Activated T-cell treated with anti-CD3 and anti-CD28 coated beads for 24 hours (primary cell): Measurements from ENCODE around the gene SF3B2.
"Not testable (repeated sequence)": the region's sequence is repeated elsewhere in the genome, so short reads cannot be mapped to it uniquely, and the experiment has no call there.

ENCODE experiments used
- DNase-seq: peaks from one replicate; pipeline ENCODE4 v3.0.0-alpha.2; 2020; ENCODE audit warnings: low read depth

SF3B2 gene

DNA sequence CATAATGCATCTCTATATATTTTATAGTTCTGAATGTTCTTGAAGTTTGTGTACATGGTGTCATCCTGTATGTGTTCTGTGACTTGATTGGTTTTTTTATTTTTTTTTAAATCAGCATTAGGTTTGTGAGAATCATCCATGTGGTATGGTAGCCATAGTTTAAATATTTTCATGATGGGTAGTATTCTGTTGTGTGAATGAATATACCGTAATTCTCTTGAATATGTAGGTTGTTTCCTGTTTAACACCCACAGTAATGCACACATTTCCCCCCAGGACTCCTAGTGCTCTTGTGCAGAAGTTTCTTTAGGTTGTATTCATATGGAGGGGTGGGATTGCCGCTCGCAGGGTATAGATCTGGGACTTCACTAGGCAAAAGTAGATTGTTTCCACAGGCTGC, 19.9 kb downstream of the SF3B2 start:
- no peak for DNase-seq

DNA sequence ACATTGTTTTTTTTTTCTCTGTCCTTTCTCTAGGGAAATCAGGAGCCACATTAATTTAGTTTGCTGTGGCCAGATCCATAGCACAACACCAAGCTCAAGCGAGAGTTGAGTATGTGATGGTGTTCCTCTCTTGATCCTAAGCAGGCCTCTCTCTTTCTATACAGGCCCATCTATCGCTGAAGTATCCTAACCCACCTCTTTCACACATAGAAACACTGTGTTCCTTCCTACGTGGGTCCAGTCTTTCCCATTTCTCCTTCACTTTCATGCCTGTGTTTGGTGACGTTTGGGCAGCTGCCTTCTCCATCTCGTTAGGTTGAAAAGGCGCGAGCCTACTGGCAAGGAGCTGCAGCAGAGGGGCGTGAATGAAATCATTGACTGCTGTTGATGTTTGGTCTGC, 20.4 kb downstream of the SF3B2 start:
- DNase-seq: no peak

DNA sequence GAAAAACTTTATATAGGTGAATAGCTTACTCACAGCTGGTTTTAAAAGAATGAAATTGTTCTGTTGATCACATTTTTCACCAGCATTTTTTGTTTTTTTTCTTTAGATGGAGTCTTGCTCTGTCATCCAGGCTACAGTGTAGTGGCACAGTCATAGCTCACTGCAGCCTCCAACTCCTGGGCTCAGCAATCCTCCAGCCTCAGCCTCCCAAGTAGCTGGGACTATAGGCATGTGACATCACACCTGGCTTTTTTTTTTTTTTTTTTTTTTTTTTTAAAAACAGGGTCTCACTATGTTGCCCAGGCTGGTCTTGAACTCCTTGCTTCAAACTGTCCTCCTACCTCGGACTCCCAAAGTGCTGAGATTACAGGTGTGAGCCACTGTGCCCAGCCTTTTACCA, 21.5 kb downstream of the SF3B2 start:
- DNase-seq: no peak

DNA sequence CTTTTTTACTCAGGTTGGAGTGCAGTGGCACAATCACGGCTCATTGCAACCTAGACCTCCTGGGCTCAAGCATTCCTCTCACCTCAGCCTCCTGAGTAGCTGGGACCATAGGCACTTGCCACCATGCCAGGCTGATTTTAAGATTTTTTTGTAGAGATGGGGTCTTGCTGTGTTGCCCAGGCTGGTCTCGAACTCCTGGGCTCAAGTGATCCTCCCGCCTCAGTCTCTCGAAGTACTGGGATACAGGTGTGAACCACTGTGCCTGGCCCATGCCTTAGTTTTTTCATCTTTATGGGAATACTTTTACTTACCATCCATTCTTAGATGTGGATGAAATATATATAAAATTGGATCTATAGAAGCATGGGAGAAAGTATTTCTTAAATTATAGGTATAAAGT, 23.1 kb downstream of the SF3B2 start:
- DNase-seq: no peak

DNA sequence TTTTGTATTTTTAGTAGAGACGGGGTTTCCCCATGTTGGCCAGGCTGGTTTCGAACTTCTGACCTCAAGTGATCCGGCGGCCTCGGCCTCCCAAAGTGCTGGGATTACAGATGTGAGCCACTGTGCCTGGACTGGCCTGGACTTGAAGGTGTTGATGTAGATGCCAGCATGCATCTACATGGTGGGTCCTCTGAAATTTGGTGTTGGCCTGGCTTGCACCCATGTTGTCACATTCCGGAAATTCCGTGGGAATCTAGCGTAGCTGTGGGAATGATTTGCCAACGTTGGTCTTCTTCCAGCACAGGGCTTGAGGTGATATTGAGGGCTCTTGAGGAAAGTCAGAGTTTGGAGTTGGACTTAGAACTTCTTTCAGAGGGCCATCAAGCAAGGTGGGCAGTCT, 24.4 kb downstream of the SF3B2 start:
- no peak for DNase-seq

DNA sequence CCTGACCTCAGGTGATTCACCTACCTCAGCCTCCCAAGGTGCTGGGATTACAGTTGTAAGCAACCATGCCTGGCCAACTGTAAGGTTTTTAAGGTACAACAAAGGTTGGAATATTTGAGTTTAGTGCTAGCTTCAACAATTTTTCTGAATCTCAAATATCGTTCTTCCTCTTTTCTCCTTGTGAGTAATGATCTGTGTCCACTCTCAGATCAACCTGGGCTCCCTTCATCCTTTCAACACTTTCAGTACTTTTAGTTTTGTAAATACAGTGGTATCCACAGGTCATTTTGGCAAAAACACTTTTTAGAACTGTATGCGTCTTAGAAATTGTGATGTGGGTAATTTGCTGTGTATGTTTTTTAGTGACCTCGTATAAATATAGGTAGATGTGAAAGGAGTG, 25.8 kb downstream of the SF3B2 start:
- DNase-seq: no peak

DNA sequence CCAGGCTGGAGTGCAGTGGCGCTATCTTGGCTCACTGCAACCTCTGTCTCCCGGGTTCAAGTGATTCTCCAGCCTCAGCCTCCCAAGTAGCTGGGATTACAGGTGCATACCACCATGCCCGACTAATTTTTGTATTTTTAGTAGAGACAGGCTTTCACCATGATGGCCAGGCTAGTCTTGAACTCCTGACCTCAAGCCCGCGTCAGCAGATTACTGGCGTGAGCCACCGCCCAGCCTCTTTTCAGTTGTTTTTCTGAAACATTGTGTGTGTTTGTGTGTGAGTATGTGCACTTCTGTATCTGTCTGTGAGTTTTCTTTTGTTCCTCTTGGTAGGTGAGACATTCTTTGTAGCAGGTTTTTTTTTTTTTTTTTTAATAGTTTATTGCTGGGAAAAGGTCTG, 26.8 kb downstream of the SF3B2 start:
- DNase-seq: not testable (repeated sequence)

DNA sequence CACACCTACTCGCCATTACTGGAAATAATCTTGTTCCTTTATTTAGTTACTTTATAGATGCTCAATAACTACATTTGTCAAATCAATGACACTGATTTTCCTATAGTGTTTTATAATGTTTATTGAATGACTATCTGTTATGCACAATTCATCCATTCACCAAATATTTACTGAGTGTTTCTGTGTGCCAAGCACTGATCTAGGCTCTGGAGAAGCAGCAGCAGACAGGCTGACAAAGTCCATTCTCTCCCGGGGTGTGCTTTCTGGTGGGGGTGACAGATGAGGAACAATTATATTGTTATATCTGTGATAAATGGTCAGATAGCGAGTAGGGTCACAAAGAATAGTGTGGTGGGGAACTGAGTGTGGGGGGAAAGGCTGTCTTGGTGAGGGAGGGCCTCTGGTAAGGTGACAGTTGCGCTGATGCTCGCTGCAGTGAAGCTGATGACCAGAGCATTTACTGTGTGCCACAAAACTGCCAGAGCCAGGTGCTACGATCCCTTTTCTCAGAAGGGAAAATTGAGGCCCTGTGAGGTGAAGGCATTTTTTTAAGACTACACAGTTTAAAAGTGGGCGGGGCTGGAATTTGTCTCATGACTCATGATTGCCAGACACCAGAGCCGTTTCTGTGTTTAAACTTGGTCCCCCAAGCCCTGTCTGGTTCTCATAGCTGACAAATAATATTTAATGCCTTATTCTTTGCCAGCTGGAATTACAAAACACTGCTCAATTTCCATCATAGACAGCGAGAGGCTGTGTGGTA, 28.1 kb downstream of the SF3B2 start:
- peak; percentile 56 for DNase-seq

DNA sequence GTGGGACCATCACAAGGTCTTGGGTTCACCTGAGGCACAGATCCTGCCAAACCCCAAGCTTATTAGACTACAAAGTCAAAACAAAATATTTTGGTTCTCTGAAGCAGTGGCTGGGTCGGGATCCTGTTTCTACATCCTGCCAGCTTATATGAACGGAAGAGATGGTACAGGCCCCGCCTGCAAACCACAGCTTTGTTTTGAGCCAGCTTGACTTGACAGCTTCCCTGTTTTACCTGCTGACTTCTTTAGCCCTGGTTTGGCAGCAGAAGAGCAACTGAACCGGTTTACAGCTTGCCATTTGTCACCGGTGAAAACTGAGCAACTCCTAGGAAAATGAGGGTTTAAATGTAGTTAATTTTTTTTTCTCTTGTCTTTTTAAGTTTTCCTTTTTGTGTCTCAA, 29.3 kb downstream of the SF3B2 start:
- DNase-seq: peak; percentile 46

DNA sequence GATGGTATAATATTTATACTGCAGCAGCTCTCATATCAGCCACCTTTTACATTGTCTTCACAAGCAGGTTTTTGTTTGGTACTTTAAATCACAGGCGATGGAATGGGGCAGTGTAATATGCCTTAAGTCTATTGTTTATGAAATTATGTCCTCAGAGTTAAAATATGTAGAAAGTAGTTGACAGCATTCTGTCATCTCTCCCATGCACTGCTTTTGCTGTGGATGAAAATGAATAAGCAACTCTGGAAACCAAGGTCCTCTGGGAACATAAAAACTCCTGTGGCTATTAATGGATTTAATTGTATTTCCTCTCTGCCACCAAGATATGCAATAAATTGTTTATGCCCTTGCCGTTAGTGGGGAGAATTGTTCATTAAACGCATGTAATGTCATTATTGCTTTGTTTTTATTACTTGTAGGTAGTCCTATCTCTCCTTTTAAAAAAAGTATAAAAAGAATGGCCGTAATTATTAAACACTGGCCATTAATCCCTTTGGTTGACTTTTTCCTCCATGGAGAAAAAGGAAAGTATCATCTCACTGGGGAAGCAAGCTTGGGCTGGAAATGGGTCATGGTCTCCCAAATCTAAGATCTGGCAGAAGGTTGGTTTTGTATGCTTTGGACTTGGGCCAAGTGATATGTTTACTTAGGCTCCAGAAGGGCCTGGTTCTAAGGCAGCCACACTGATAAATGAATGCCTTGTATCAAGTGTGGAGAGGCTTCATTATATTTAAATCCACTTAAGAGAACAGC, 31.0 kb downstream of the SF3B2 start:
- no peak for DNase-seq

DNA sequence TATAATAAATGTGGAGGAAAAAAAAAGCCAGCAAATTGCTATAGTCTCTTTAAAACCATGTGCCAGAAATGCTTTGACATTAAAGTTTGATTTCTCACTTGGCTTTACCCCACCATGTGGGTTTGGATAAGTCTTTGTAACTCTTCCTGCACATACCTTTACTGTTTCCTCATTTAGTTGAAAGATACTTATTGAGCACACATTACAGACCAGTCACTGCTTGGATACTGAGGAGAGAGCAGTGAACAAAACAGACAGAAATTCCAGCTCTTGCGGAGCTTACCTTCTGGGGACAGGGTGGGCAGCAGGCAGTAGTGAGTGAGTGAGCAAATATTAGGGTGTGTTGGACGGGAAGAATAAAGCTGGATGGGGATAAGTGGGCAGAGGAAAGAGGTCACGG, 31.6 kb downstream of the SF3B2 start:
- no peak for DNase-seq

DNA sequence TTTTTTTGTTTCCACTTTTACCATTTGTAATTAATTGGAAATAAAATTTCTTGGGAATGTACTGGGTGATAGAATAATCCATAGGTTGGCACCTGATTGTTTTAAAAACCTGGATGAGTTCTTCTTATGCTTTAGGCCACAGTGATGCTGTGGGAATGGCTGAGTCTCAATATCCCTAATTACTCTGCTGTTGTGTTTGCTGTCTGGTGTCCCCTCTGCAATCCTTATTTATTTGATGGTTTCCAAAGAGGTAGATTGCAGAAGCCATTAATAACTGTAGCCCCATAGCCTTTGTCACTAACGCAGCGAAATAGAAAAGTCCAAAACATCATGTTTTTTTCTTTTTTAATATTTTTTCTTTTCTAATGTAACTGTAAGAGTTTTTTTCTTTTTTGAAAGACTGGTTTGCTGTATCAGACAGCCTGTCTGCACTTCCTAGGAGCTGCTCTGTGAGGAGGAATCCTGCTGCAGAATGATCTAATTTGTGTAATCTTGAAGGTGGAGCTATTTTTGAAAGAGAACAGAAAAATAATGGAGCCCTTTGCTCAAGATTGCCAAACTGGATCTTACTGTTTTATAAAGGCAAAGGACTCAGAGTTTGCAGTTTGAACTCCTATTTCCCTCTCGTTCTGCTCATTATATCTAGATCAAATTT, 32.8 kb downstream of the SF3B2 start:
- no peak for DNase-seq

DNA sequence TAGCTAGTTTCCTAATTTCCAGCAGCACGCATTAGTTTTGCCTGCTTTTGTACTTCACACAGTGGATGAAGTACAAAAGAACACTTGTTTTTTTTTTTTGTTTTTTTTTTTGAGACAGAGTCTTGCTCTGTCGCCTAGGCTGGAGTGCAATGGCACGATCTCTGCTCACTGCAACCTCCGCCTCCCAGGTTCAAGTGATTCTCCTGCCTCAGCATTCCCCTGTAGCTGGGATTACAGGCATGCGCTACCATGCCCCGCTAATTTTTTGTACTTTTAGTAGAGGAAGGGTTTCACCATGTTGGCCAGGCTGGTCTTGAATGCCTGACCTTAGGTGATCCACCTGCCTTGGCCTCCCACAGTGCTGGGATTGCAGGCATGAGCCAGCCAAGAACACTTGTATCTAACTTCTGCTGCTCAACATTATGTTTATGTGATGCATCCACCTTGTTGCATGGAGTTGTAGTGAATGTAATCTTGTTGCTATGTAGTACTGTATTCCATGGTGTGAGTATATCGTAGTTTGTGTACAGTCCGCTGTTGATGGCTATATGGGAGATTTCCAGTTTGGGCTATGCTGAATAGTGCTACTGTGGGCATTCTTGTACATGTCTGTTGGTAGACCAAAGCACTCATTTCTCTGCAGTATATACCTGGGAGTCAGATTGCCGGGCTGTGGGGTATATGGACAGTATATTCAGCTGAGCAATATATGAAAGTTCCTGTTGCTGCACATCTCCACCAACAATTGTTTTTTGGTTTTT, 35.2 kb downstream of the SF3B2 start:
- no peak for DNase-seq

DNA sequence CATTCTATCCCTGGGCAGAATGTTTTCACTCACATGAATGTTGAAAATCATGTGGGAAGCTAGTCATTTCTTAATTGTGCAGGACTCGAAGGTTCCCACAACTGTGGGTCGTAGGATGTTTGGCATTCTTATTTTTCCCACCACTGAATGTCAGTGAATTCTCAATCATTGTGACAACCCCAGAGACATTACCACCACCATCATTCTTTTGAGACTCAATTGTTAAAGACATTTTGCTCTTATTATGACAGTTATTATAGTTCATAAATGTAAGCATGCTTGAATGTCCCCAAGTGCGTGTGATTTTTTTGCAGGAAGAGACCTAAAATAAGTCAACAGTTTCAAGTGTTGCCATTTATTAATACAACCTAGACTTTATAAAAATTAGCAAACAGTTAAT, 36.9 kb downstream of the SF3B2 start:
- no peak for DNase-seq

DNA sequence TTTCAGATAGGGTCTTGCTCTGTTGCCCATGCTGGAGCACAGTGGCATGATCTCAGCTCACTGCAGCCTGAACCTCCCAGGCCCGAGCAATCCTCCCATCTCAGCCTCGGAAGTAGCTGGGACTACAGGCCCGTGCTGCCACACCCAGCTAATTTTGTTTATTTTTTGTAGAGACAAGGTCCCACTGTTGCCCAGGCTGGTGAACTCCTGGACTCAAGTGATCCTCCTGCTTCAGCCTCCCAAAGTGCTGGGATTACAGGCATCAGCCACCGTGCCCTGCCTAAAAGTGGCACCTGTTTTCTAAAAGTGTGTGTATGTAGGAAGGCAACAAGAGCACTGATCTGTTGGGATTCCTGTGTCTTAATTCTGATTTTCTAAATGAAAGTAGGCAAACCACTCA, 38.1 kb downstream of the SF3B2 start:
- no peak for DNase-seq

DNA sequence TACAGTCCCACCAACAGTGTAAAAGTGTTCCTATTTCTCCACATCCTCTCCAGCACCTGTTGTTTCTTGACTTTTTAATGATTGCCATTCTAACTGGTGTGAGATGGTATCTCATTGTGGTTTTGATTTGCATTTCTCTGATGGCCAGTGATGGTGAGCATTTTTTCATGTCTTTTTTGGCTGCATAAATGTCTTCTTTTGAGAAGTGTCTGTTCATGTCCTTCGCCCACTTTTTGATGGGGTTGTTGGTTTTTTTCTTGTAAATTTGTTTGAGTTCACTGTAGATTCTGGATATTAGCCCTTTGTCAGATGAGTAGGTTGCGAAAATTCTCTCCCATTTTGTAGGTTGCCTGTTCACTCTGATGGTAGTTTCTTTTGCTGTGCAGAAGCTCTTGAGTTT, 40.0 kb downstream of the SF3B2 start:
- DNase-seq: not testable (repeated sequence)

DNA sequence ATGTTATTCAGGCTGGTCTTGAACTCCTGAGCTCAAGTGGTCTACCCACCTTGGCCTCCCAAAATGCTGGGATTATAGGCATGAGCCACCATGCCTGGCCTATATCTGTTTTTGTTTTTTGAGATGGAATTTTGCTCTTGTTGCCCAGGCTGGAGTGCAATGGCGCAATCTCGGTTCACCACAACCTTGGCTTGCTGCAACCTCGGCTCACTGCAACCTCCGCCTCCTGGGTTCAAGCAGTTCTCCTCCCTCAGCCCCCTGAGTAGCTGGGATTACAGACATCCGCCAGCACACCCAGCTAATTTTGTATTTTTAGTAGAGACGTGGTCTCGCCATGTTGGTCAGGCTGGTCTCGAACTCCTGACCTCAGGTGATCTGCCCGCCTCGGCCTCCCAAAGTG, 47.6 kb downstream of the SF3B2 start:
- not testable (repeated sequence) for DNase-seq

DNA sequence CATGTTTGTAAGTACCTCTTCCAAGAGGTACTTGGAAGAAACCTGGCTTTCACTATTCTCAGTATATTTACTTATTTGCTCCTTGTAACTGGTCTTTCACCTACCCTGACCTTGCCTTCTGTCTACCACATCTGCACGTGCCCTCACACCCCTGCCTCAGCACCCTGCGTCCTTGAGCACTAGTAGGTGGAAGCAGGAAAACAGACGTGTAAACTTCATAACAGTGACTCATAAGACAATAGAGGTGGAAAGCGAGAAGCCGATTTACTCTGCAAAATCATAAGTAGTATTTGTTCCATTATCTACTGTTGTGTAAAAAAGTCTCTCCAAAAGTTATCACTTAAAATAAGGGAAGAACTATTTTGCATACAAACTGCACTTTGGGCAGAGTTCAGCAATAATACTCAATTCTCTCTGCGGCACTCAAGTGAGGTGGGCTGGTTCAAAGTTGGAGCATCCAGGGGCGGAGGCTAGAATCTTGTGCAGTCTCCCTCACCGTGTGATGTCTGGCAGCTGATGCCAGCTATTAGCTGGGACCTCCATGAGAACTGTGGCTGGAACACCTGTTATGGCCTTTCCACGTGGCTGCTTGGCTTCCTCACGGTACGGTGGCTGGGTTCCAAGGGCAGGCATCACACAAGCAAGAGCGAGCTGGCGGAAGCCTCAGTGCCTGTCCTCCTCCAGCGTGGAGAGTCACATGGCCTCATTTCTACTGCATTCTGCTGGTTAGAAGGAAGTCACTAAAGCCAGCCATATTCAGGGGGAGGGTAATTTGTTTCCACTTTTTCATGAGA, 48.3 kb downstream of the SF3B2 start:
- DNase-seq: peak; percentile 39

DNA sequence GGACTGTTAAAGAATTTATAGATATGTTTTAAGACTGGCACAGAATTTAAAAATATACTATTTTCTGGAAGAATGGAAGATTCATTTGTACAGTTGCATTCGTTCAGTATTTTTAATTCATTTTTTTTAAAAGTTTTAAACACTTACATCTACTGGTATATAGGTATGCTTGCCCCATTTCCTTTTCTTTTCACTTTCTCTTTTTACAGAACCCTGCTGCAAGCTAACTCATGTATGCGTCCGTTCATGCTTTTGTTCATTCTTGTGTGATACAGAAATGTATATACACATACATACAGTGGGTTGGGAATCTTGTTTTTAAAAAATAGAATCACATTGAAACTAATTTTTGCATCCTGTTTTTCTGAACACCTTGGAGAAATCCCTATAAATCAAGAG, 48.9 kb downstream of the SF3B2 start:
- no peak for DNase-seq

DNA sequence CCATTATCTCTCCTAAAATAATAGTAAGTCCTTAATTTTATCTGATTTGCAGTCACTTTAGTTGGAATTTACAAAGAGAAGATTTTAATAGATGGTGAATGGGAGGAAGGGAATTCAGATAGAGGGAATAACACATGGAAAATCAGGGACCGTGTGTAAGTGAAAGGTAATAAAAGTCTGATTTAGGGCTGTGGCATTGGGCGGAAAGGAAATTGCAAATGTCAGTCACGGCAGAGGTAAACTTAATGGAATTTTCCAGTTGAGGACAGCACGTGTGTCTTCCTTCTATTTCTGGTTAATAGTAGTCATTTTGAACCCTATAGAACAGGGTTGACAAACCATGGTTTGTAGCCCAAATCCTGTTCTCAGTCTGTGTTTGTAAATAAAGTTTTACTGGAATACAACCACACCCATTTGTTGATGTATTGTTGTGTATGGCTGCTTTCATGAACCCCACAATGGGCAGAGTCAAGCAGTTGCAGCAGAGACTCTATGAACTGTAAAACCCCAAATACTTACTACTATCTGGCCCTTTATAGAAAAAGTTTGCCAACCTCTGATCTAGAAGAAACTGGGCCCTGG, 52.0 kb downstream of the SF3B2 start:
- no peak for DNase-seq
